ENCODE data around the gene CORT.

The CORT gene

GRCh38 chr1:10479296-10479695, 29.5 kb downstream of the CORT start:
- DNase-seq = no peak

DNA sequence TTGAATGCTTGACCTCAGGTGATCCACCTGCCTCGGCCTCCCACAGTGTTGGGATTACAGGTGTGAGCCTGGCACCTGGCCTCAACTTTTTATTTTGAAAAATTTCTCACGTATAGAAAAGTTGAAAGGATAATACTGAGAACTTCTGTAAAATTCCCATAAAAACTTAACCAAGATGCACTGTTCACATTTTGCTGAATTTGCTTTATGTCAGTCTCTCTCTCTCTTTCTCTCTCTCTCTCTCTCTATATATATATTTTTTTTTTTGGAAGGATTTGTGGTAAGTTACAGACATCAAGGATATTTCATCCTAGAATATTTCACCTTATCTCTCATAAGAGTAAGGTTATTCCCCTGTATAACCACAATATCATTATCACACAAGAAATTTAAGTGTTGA, 30.8 kb downstream of the CORT start:
- DNase-seq = no peak

DNA sequence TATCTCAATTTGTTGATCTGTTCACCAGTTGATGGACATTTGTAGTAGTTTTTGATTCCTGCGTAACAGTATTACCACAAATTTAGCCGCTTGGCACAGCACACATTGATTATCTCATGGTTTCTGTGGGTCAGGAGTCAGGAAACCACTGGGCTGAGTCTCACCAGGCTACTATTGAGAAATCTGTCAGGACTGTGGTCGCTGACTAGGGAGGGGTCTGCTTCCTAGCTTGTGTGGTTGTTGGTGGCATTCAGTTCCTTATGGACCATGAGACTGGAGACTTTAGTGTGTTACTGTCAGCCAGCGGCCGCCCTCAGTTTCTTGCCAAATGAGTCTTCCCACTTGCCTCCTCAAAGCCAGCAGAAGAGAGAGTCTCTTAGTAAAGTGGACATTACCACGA, 34.7 kb downstream of the CORT start:
- DNase-seq = no peak

GRCh38 chr1:10489291-10490055, 39.6 kb downstream of the CORT start:
- no peak for DNase-seq

DNA sequence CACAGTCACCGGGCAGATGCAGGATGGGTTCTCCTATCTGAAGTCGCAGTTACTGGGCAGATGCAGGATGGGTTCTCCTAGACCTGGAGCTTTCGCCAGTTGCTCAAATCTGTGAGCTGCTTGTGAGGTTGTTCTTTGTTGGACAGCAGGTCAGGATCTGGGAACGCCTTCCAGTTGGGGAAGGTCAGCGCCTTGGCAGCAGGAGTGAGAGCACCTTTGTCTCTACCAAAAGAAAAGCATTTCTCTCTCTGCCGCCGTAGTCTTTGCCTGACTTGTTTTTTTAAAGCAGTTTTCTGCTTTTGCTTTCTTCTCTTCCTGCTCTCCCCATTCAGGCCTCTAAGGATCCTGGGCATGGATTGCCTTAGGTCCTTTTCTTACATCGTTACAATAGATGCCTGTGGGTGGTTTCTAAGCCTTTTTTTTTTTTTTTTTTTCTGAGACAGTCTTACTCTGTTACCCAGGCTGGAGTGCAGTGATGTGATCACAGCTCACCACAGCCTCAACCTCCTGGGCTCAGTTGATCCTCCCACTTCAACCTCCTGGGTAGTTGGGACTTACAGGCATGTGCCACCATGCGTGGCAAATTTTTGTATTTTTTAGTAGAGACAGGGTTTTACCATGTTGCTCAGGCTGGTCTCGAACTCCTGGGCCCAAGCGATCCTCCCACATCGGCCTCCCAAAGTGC, 40.6 kb downstream of the CORT start:
- no peak for DNase-seq

DNA sequence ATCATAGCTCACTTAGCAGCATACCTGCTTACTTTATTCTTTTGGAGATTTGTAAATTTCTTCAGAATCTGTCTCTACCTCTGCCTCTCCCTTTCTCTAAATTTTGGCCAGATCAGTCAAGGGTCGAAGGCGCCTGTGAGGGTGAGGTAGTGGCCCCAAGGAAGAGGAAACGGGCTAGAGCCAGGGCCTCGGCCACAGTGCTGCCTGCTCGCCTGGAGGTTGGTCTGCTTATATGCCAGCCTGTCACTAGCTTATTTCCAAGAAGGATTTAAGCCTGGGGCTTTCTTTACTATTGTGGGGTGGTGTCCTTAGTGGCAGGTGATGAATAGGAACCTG, 44.6 kb downstream of the CORT start:
- DNase-seq = no peak

GRCh38 chr1:10494754-10495474, 45.1 kb downstream of the CORT start:
- peak; percentile 32 for DNase-seq

GRCh38 chr1:10495475-10495817, 45.6 kb downstream of the CORT start:
- no peak for DNase-seq

DNA sequence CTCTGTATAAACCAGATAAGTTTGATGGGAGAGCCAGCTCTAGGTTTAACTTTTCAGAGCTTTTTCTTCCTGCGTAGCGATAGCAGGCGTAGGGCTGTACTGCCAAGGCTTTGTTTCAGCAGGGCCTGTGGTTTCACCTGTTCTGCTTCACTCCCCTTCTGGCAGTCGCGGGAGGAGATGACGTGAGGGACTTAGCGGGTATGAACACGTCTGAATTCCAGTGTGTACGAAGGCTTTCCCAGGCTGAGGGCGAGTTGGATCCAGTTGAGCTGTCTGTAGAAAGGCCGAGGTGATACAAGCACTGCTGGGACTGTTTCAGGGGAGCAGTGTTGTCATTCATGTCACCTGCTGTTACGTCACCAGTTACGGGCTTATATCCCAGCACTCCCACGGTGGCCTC, 46.1 kb downstream of the CORT start:
- DNase-seq = no peak

DNA sequence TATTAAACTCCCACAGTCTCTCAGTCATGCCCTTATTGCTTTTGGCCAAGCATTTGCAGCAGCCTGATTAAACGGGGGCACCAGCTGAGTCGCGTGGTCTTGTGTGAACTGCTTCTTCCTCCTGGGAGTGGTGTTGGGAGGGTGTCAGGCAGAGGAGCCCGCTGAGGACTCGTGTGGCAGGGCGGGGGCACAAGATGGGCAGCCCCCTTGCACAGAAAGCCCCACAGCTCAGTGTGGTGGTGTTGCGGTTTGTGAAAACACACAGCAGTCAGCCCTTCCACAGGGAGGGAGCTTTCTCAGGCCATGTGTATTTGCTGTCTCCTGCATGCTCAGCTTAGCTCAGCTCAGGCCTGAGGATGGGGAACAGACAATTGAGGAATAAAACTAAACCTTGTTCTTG, 47.3 kb downstream of the CORT start:
- no peak for DNase-seq

GRCh38 chr1:10498231-10498630, 48.4 kb downstream of the CORT start:
- no peak for DNase-seq

Measured in NCI-H187 treated with DMSO at 0.1 percent for 48 hours (cell line).